IMR-90 (cell line): Measurements from ENCODE around the gene IRAK1. TPM values are rescaled to one million over a fixed set of nuclear protein-coding genes. Genes with fewer than 3 reads are reported as not detected.

Experiments
- ATAC-seq: fragments of 200-7000 bp; cut with Tn5 transposase; 2 replicates; pipeline ENCODE4 v1.9.1; 2020; ENCODE audit warnings: low read depth, mild to moderate bottlenecking, moderate library complexity
- BruUV-seq: library from RNA; stranded (reverse); fragments of 400-500 nt; replicated peaks from 2 replicates; lab custom pipeline; 2021; lab: Mats Ljungman, UMichigan
- CTCF ChIA-PET: fragments of 300-600 bp; formaldehyde crosslinking; extraction: SDS; loops from one replicate; lab custom pipeline; 2021; ENCODE audit warnings: antibody characterized with exemption; lab: Yijun Ruan, JAX
- POLR2A ChIA-PET: fragments of 300-600 bp; sonication (Branson Sonifier 250); formaldehyde crosslinking; loops from one replicate; lab custom pipeline; 2022; ENCODE audit warnings: antibody characterized with exemption; ENCODE audit not compliant: unreplicated experiment; lab: Charles Lee
- DNase-seq: peaks from one replicate; pipeline ENCODE4 v3.0.0; 2013
- H2AFZ ChIP-seq: replicated peaks from 2 replicates; pipeline ENCODE3; 2013; ENCODE audit warnings: low read length, mild to moderate bottlenecking; ENCODE audit not compliant: poor library complexity
- H2AK5ac ChIP-seq: 2 replicates; pipeline ENCODE4 v1.6.1; 2013; ENCODE audit warnings: low read depth, low read length, inconsistent platforms
- H2AK9ac ChIP-seq: replicated peaks from 2 replicates; pipeline ENCODE3; 2013; ENCODE audit warnings: mild to moderate bottlenecking, low read depth, low read length, moderate library complexity; ENCODE audit not compliant: poor library complexity
- H2BK120ac ChIP-seq: 2 replicates; pipeline ENCODE4 v1.6.1; 2013; ENCODE audit warnings: low read depth, low read length, inconsistent platforms
- H2BK15ac ChIP-seq: 3 replicates; pipeline ENCODE4 v1.6.1; 2013; ENCODE audit warnings: low read depth, low read length, inconsistent platforms
- H2BK20ac ChIP-seq: 2 replicates; pipeline ENCODE4 v1.6.1; 2013; ENCODE audit warnings: low read depth, mild to moderate bottlenecking, inconsistent platforms, low read length, moderate library complexity
- H2BK5ac ChIP-seq: 2 replicates; pipeline ENCODE4 v1.6.1; 2013; ENCODE audit warnings: mild to moderate bottlenecking, low read depth, low read length, inconsistent platforms; ENCODE audit not compliant: poor library complexity, severe bottlenecking
- H3K14ac ChIP-seq: replicated peaks from 2 replicates; pipeline ENCODE4 v1.6.1; 2013; ENCODE audit warnings: low read depth, low read length, inconsistent platforms
- H3K18ac ChIP-seq: 2 replicates; pipeline ENCODE4 v1.6.1; 2013; ENCODE audit warnings: low read depth, low read length, control low read depth
- H3K23ac ChIP-seq: 2 replicates; pipeline ENCODE4 v1.6.1; 2013; ENCODE audit warnings: low read depth, low read length, inconsistent platforms
- H3K27ac ChIP-seq: 2 replicates; pipeline ENCODE4 v1.5.1; 2013; ENCODE audit warnings: mild to moderate bottlenecking, control low read depth, low read length; ENCODE audit not compliant: insufficient read depth
- H3K27me3 ChIP-seq: 2 replicates; pipeline ENCODE4 v1.6.1; 2013; ENCODE audit warnings: low read length; ENCODE audit not compliant: control insufficient read depth, insufficient read depth
- H3K36me3 ChIP-seq: 2 replicates; pipeline ENCODE4 v1.6.1; 2013; ENCODE audit warnings: low read length, mixed read lengths; ENCODE audit not compliant: control insufficient read depth, insufficient read depth
- H3K4ac ChIP-seq: 2 replicates; pipeline ENCODE4 v1.6.1; 2013; ENCODE audit warnings: low read depth, low read length, inconsistent platforms
- H3K4me1 ChIP-seq: 2 replicates; pipeline ENCODE4 v1.6.1; 2013; ENCODE audit warnings: low read length, mixed read lengths; ENCODE audit not compliant: control insufficient read depth, insufficient read depth
- H3K4me2 ChIP-seq: 2 replicates; pipeline ENCODE4 v1.6.1; 2013; ENCODE audit warnings: low read depth, mild to moderate bottlenecking, control low read depth, low read length, moderate library complexity
- H3K4me3 ChIP-seq: 2 replicates; pipeline ENCODE4 v1.5.1; 2013; ENCODE audit warnings: low read depth, mild to moderate bottlenecking, control low read depth, low read length, moderate library complexity; ENCODE audit not compliant: insufficient read depth
- H3K56ac ChIP-seq: 2 replicates; pipeline ENCODE4 v1.6.1; 2013; ENCODE audit warnings: low read length, inconsistent platforms; ENCODE audit not compliant: insufficient read depth; ENCODE audit errors: extremely low read depth
- H3K79me1 ChIP-seq, 2 experiments: 2 replicates each; pipeline ENCODE4 v1.6.1; 2013; ENCODE audit warnings: low read length in 2 of 2, inconsistent platforms in 1 of 2, low read depth in 1 of 2
- H3K9ac ChIP-seq: 2 replicates; pipeline ENCODE4 v1.6.1; 2013; ENCODE audit warnings: low read depth, low read length, control low read depth
- H3K9me1 ChIP-seq: 2 replicates; pipeline ENCODE4 v1.6.1; 2013; ENCODE audit warnings: low read length, inconsistent platforms; ENCODE audit not compliant: insufficient read depth
- H3K9me3 ChIP-seq: 2 replicates; pipeline ENCODE4 v1.6.1; 2013; ENCODE audit warnings: low read length; ENCODE audit not compliant: control insufficient read depth, insufficient read depth
- H4K20me1 ChIP-seq: 2 replicates; pipeline ENCODE4 v1.6.1; 2013; ENCODE audit warnings: low read length, inconsistent platforms; ENCODE audit not compliant: insufficient read depth
- H4K5ac ChIP-seq: 2 replicates; pipeline ENCODE4 v1.6.1; 2013; ENCODE audit warnings: mild to moderate bottlenecking, low read depth, low read length, control low read depth
- H4K8ac ChIP-seq, 2 experiments: 2 replicates each; pipeline ENCODE4 v1.6.1; 2013; ENCODE audit warnings: low read depth in 2 of 2, low read length in 2 of 2, control low read depth in 1 of 2, inconsistent platforms in 1 of 2
- H4K91ac ChIP-seq: 2 replicates; pipeline ENCODE4 v1.6.1; 2013; ENCODE audit warnings: low read depth, low read length, inconsistent platforms; ENCODE audit not compliant: insufficient read depth
- BHLHE40 ChIP-seq: fragments of 150-350 bp; IDR thresholded peaks from 2 replicates; pipeline ENCODE4 v1.6.1; 2016; ENCODE audit warnings: mild to moderate bottlenecking, low read depth, low read length
- CEBPB ChIP-seq: IDR thresholded peaks from 2 replicates; pipeline ENCODE4 v1.6.1; 2012; ENCODE audit warnings: low read depth, low read length, improper control_type of control experiment
- MAFK ChIP-seq: IDR thresholded peaks from 2 replicates; pipeline ENCODE4 v1.6.1; 2012; ENCODE audit warnings: low read depth, low read length, improper control_type of control experiment
- MAZ ChIP-seq: IDR thresholded peaks from 2 replicates; pipeline ENCODE4 v1.6.1; 2012; ENCODE audit warnings: low read depth, mild to moderate bottlenecking, low read length, improper control_type of control experiment, moderate library complexity, borderline replicate concordance
- MXI1 ChIP-seq: IDR thresholded peaks from 2 replicates; pipeline ENCODE4 v1.6.1; 2012; ENCODE audit warnings: low read depth, mild to moderate bottlenecking, low read length, moderate library complexity, borderline replicate concordance
- RAD21 ChIP-seq: IDR thresholded peaks from 2 replicates; pipeline ENCODE4 v1.6.1; 2012; ENCODE audit warnings: low read length, improper control_type of control experiment
- RCOR1 ChIP-seq: IDR thresholded peaks from 2 replicates; pipeline ENCODE4 v1.6.1; 2012; ENCODE audit warnings: mild to moderate bottlenecking, low read length, improper control_type of control experiment; ENCODE audit not compliant: insufficient replicate concordance
- RFX5 ChIP-seq: IDR thresholded peaks from 2 replicates; pipeline ENCODE4 v1.8.0; 2012; ENCODE audit warnings: low read depth, mild to moderate bottlenecking, low read length, moderate library complexity
- SMC3 ChIP-seq: fragments of 150-350 bp; IDR thresholded peaks from 2 replicates; pipeline ENCODE4 v1.6.1; 2016; ENCODE audit warnings: low read depth, mild to moderate bottlenecking, antibody characterized with exemption, low read length, moderate library complexity
- WGBS, 2 experiments: methylation state at CpG; one replicate each; pipeline versions ENCODE4 v1.1.5 to v1.1.7; 2013; ENCODE audit warnings: missing lambda C conversion rate in 2 of 2; ENCODE audit not compliant: insufficient read length in 1 of 2; ENCODE audit errors: extremely low coverage in 2 of 2; 5-methylcytosine and 5-hydroxymethylcytosine counted together
- dilution Hi-C: fragments of 300-500 bp; cut with HindIII; formaldehyde crosslinking; loops from one replicate; pipeline ENCODE4 v1.14.3; 2018; ENCODE audit warnings: low sequenced_read_pairs; ENCODE audit not compliant: unreplicated experiment
- in situ Hi-C: fragments of 300-500 bp; cut with MboI; formaldehyde crosslinking; loops from 3 replicates; pipeline ENCODE4 v1.14.3; 2019; ENCODE audit warnings: low sequenced_read_pairs, inconsistent platforms, mixed read lengths
- intact Hi-C: fragments of 100-400 bp; cut with micrococcal nuclease; formaldehyde crosslinking; loops from 2 replicates; pipeline ENCODE4 v1.10.0; 2022
- polyA plus RNA-seq, 3 experiments: library from polyadenylated mRNA; depleted of rRNA; stranded (reverse); fragments of >200 nt; gene quantifications; 2 replicates each; pipeline ENCODE4 v1.2.3, GENCODE V29; 2012; ENCODE audit warnings: low replicate concordance in 1 of 3
- total RNA-seq: library from RNA; depleted of rRNA; stranded (reverse); fragments of >200 nt; gene quantifications from 2 replicates; pipeline ENCODE4 v1.2.3, GENCODE V29; 2012

Gene IRAK1
- total and polyA plus RNA-seq, 2 of the 4 experiments (the other 2 are of a cell fraction): 33.3 to 50.2 TPM

DNA sequence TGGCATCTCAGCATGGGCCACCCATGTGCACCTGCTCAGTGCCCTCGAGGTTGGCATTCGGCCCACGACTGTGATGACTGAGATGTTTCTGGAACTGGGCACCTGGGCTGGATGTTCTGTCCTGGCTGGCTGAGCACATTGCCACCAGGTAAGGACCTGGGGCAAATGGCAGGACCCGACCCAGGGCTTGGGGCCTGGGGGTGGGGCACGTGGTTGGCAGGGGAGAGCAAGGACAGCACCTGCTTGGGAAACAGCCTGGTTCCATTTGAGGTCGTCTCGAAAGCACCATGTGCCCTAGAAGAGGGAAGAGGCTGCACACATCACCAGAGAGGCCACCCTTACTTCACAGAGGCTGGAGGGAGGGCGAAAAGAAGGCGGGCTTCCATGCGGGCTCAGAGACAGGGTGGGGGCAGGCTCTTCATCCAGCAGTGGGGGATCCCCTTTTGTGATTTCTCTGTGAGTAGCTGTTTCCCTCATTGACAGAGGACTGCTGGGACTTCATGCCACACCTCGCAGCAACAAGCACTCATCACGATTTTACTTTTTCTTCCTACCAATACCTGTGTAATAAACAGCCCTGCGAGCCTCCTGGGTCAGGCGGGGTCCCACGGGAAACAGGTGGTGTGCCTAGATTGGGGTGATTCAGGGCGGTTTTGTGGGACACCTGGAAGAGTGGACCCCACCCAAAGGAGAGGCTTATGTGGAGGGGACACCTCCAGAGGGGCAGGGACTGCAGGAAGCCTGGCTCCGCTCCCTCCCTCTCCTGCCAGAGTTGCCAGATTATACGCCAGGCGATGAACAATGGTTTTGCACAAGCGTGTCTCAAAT, 35.1 kb downstream of the IRAK1 start:
- Histone ChIP-seq H3K36me3 (no peaks in the 10 kb centered on the region; the same call in 1 of the 2 replicates), H3K4me3 (no peak overlapping the region), H2BK15ac (no peak overlapping the region), H3K14ac (no peak overlapping the region), H3K4ac (no peak overlapping the region), H3K27me3 (no peaks in the 10 kb centered on the region; the same call in 1 of the 2 replicates), H4K8ac (peak overlapping the region; percentile 44 to 87; a peak in 2 of 4 replicates), H2AFZ (no peak overlapping the region), H4K5ac (no peak overlapping the region), H3K9ac (no peak overlapping the region), H3K9me3 (peaks cover 4% of the 10 kb centered on the region; the same call in 1 of the 2 replicates), H2AK9ac (peak overlapping the region; percentile 9), H3K4me2 (no peak overlapping the region), H3K18ac (no peak overlapping the region), H2BK120ac (no peak overlapping the region), H4K20me1 (no peaks in the 10 kb centered on the region), H3K56ac (no peak overlapping the region), H3K79me1 (no peaks in the 10 kb centered on the region), H2BK20ac (no peak overlapping the region), H2BK5ac (no peak overlapping the region), H3K27ac (no peak overlapping the region), H4K91ac (no peak overlapping the region), H2AK5ac (peak overlapping the region; percentile 28; the same call in 1 of the 2 replicates), H3K9me1 (no peaks in the 10 kb centered on the region), H3K23ac (no peak overlapping the region), H3K4me1 (no peaks in the 10 kb centered on the region)
- intact Hi-C loops: no loop called here
- WGBS, 2 experiments: 37% methylated on average over 2 of the region's 20 CpGs; no CpG with 5 or more reads in 1 of the 2 experiments
- ChIA-PET POLR2A (no interaction called here), CTCF (no interaction called here)
- dilution Hi-C loops: no loop called here
- no peak for DNase-seq
- ATAC-seq: no peak
- no TSS peak for BruUV-seq
- no peak for TF ChIP-seq BHLHE40
- TF ChIP-seq MXI1: no peak
- TF ChIP-seq CEBPB: no peak
- TF ChIP-seq MAFK: no peak
- TF ChIP-seq SMC3: no peak
- TF ChIP-seq RAD21: no peak
- TF ChIP-seq RFX5: no peak
- no peak for TF ChIP-seq MAZ
- no peak for TF ChIP-seq RCOR1
- in situ Hi-C loops: no loop called here
